Stimulated activated CD4-positive, alpha-beta T cell treated with anti-CD3 and anti-CD28 coated beads, TNF-alpha, amount 100 ng/mL, for 1 hour (primary cell): Measurements from ENCODE around the gene BPGM.
"Not testable (repeated sequence)": the region's sequence is repeated elsewhere in the genome, so short reads cannot be mapped to it uniquely, and the experiment has no call there.

Source experiments
- DNase-seq, 3 donors: peaks; one replicate each; pipeline ENCODE4 v3.0.0-alpha.2; 2020; ENCODE audit warnings: low read depth in 3 of 3, low spot score in 1 of 3

The BPGM gene

DNA sequence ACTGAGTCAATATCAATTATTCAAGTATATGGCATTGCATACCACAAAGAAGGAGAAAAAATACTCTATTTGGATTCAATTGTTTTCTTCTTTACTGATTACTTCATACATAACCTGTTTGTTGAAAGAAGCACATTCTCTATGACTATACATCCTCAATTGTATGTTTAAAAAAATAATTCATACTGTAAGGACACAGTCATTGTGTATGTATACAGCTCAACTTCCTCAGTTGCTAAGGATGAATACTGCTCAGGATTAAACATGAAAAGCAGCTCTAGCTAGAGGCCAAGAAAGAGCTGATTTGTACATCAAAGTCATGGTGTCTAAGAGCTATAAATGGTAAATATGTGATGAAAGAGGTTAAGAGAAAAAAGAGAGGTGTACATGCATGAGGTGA, 15.8 kb upstream of the BPGM start:
- DNase-seq = no peak

DNA sequence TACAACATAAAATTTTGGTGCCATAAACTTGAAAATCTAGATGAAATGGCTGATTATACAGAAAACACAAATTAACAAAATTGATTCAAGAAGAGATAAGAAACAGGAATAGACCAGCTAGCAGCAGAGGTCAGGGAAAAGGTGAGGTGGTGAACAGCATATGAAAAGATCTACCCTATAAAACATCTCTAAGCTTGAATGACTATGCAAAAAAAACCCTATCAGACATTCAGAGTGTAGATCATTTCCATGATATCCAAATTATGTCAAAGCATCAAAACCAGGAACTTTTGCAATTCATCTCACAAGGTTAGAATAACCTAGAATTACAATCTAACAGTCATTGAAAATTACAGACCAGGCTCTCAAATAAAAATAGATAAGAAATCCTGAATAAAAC, 14.6 kb upstream of the BPGM start:
- no peak for DNase-seq

DNA sequence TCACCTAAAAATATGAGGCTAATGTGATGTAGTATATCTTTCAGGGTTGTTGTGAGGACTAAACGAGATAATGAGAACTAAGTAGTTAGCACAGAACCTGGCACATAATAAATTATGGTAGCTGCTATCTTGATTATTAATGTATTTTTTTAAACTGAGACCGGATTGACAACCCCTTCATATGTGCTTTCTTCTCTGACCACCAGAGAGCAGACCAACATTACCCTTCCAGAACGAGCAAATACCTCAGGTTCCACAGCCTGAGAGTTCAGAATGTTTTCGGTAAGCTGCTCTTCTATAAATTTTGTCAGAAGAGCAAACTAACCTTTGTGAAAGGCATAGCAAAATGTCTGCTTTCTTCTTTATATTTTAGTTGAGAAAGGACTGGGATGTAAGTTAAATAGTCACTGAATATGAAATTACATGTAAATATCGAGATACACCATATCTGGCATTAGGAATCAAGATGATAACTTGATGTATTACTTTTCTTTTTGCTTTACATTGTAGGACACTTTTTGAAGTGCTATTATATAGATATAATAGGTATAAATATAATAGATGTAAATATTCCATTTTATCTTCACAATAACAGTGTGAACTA, 13.6 kb upstream of the BPGM start:
- DNase-seq = no peak

DNA sequence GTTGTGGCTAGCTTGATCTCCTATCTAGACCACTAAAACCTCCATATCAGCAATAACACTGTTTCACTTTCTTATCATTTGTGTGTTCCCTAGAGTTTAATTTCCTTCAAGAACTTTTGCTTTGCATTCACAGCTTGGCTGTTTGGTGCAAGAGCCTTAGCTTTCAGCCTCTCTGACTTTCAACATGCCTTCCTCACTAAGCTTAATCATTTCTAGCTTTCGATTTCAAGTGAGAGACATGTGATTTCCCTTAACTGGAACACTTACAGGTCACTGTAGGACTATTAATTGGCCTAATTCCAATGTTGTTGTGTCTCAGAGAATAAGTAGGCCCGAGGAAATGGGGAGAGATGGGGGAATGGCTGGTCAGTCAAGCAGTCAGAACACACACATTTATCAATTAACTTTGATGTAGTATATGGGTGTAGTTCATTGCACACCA, 10.6 kb upstream of the BPGM start:
- DNase-seq = no peak

DNA sequence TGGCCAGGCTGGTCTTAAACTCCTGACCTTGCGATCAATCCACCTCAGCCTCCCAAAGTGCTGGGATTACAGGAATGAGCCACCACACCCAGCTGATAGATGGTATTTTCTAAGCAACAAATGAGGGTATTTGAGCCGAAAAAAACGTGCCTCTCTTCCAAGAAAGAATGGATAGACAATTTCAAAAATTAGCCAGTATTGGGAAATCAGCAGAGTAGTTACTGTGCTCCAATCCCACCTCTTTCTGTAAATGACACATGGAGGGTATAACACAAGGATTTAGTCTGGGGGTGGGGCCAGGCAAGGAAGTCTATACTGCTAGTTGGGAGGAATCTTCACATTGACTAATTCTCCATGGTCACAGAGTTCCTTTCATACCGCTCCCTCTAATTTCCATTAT, 9.2 kb upstream of the BPGM start:
- no peak for DNase-seq

DNA sequence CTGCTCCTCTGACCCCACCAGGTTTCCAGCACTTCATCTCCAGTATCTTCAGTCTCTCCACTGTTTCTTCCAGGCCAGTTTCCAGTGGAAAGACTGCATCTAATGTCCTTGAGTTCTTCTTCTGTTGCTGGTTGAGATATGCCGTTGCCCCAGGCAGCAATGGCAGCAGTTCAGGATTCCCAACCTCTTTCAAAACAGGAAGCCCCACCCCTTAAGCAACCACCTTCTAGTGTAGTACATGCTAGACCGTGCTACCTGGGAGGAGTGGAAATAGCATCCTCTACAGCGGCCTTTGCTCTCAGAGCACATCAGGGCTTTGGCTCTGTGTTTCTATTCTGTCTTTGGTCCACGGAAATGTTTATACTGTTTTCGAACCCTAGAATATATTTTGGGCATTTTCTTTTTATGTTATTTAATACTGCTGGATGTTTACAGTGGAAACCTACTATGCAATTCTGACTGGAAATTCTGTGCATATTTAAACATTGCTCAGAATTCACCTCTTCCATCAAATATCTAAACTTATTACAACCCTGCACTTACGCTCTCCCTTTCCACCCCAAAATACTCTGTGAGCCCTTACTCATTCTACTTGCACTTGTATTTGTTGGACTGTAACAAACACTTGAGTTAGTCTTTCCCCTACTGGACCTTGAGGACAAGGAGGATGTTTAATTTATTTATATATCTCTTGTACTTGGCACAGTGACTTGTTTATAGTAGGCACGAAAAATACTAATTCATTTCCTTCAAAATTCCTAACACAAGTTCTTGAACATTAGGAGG, 8.5 kb upstream of the BPGM start:
- DNase-seq = no peak

DNA sequence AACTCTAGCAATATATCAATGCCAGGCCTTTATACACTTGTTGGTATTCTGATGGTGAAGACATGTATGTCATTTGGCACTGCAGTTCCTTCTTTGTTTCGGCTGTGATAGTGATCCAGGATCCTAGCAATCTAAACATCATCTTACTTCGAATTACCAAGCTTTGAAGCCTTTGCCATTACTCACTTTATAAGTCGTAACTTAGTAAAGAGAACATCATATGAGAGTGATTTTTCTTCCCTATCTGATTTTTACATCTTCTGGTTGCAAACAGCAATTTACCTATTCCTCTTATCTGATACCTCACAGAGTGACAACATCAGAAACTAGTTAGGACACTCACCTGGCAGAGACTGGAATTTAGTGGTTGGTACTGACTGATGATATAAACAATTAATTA, 7.6 kb upstream of the BPGM start:
- DNase-seq = no peak

DNA sequence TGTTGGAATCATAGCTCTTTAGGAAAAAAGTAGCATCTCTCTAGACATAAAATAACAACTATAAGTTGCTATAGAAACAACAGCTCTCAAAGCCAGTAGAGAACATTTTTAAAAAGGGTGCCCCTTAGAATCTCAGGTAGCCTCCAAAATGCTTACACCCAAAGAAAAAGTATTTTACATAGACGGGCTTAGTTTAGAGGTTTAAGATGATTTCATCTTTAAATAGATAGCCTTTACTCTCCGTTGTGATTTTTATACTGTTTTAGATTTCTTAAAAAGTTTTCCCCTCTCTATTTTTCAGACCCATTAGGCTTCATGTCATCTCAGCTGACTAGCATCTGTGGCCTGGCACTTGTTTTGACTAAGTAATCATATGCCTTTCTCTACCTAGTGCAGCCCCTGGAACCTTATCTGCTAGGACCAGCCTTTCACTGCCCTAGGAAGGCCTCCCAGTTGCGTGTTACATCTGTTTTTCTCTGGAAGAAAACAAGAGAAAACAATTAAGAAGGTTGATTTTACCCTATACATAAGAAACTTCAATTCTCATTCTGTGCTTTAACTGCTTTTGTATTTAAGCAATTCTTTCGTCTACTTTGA, 6.9 kb upstream of the BPGM start:
- no peak for DNase-seq

DNA sequence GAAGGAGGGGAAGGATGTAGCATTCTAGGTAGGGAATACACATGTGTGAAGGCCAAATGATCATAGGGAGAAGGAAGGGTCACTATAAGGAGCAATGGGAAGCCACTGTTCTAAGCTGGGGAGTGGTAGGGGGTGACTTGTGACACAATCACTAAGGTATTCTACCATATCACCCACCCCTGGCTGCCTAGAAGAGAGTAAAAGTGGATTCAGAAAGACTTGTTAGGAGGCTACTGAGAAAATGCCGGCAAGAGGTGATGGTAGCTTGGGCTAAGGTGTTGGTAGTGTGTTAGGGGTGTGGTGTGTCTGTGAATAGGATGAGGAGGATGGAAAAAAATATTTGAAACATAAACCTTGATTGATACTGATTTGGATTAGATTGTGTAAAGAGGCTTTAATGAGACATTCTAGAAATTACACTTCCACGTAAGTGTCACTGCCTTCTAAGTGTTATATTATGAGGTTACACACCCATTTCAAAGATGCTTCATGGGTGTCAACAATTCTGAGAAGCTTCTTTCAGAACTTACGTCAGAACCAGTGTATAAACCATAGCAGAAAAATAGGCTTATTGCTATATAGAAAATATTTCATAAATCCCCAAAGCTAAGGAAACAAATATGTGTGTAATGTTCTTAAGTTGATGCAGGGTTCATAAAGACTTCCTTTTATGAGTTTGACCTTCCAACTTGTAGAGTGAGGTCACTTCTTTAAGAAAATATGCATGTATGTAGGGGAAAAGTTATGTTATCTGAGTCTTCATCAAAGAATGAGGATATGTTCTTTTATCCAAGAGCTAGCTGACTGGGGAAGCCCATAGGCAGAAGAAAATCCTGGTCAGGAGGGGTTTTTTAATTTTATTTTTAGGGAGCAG, 5.6 kb upstream of the BPGM start:
- no peak for DNase-seq

DNA sequence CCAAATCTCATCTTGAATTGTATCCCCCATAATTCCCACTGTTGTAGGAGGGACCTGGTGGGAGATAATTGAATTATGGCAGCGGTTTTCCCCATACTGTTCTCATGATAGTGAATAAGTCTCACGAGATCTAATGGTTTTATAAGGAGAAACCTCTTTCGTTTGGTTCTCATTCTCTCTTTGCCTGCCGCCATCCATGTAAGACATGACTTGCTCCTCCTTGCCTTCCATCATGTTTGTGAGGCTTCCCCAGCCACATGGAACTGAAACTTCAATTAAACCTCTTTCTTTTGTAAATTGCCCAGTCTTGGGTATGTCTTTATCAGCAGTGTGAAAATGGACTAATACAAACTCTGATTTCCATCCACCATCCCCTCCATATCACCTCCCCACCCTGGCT, 4.7 kb upstream of the BPGM start:
- not testable (repeated sequence) for DNase-seq

DNA sequence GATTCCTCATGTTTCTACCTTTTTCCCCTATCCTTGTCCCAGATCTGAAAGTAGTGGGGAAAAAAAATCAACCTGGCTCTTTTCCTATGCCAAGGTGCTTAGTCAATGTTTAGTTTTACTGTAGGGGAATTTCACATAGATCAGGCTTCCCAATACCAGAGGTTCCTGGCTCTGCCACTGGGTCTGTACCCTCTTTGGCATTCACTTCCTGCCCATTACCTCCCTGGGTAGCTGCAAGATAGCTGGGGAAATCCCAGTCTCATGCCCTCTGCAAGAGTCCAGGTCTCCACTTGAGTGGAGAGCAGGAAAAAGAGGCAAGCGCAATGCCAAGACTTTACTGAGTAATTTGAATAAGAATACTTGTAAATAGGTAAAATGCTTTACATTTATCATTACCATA, 3.5 kb upstream of the BPGM start:
- DNase-seq = no peak

DNA sequence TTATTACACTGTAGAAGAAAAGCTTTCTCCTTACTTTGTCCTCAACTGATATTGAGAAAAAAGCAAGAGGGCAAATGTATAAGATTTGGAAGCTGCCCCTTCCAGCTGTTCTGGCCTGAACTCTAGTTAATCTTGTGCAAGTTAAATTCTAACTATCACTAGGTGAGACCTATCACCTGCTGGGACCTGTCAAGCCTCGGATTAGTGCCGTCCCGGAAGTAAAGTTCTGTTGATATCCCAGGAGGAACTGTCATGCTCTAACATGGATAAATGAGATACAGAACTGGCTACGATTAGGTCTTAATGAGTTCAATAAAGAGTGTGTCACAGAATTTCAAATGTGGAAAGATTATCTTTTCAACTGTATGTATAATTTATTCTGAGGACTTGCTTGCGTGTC, 1.2 kb upstream of the BPGM start:
- DNase-seq = no peak

DNA sequence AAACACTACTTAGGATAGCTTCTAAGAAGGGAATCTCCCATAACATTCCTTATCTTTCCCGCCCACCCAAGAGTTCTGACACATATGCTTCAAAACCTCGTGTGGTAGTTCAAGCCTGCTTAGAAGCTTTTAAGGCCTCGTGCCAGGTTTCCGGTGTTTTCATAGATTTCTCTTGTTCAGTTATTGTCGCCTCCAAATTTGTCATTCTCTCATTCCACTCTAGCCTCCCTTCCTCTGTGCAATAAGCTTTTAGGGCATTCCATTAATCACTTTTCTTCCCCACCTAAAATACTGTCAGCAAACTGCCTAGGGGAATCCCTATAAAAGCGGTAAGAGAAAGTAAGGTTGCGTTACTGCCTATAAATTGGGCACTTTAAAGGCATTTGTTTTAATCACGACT, 718 bp upstream of the BPGM start:
- DNase-seq = no peak

DNA sequence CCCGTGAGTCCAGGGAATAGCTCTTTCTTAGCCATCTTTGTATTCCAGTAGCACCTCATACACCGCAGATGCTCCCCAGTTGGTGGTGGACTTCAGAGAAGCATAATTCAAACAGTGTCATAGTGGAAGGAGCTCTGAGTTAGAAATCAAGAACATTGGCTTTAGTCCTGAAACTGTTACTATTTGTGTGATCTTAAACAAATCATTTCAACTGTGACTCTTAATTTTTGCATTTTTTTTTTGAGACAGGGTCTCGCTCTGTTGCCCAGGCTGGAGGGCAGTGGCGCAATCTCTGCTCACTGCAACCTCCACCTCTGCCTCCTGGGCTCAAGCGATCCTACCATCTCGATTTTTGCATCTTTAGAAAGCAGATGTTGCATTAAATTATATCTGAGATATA, 1.8 kb downstream of the BPGM start:
- no peak for DNase-seq

DNA sequence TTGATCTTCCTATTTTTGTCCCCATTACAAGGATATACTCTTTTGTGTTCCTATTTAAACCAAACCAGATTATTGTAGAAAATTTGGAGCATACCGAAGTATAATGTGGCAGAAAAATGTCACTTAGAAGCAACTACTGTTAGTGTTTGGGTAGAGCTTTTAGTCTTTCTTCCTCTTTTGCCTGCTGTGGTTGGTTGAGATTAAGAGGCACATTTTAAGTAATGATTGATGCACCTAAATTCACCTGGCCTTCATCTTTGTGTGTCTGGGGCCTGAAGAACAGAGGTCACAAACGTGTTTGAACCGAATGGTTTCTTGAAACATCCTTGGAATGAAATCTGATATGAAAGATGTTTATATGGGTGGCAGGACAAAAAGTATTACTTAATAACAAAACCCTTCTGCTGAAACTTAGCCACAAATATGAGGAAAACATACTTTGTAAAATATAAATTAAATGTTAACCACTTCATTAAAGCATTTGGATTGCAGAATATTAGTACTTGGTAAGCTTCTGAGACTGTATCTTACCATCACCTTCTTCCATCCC, 2.6 kb downstream of the BPGM start:
- no peak for DNase-seq

DNA sequence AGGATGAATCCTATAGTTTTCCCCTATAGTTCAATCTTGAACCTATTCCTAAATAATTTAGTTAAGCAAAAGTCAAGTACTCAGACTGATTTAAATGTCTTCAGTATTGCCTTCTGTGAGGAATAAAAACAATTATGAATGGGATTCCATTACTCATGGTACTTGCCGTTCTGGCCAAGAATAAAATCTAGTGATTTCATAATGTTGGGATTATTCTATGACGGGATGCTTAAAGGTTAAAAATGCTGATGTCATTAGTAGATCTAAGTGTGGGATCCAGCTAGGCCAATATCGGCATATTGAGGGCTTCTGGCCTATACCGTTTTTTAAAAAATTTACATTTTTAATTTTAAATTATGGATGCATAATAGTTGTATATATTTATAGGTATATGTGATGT, 5.3 kb downstream of the BPGM start:
- DNase-seq = no peak

DNA sequence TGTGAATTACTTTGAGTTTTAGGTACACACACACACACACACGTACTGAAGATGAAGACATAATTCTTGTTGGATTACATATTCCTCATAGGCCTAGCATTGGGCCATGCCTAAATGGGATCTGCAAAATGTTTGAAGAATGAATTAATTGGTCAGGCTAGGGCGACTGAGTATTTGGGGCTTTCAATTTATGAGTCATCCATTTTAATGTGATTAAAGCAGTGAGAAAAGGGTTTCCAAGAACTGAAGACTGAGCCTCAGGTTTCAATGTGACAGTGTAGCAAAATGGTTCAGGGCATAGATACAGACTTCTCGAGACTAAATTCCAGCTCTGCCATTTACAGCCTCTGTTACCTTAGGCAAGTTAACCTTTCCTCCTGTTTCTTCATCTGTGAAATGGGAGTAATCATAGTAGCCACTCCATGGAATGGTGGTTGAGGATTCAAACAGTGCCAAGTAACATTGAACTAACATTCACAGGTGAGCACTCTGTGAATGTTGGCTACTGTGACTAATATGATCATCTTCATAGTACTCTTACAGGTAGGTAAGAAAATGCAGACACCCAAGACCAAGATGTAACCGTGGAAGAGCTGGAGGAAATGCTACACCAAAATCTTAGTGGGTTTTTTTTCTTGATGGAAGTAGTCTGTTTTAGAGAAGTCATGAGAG, 7.6 kb downstream of the BPGM start:
- DNase-seq = no peak

DNA sequence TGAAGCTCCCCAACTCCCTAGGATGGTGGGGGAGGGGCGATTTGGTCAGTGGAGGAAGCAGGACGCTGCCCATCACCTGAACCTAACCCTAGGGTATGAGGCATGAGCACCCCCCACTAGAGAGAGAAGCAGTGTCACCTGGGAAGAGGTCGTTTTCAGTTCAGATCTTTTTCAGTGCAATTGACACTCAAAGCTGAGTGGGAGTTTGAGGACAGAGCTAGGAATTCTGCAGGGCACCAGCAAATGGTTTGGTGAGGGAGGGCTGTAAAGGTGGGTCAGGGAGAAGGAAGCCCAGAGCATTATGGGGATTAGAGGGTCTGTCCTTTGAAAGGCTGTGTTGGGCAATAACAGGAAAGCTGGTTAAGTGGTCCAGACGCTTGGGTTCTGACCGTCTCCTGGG, 10.9 kb downstream of the BPGM start:
- no peak for DNase-seq

DNA sequence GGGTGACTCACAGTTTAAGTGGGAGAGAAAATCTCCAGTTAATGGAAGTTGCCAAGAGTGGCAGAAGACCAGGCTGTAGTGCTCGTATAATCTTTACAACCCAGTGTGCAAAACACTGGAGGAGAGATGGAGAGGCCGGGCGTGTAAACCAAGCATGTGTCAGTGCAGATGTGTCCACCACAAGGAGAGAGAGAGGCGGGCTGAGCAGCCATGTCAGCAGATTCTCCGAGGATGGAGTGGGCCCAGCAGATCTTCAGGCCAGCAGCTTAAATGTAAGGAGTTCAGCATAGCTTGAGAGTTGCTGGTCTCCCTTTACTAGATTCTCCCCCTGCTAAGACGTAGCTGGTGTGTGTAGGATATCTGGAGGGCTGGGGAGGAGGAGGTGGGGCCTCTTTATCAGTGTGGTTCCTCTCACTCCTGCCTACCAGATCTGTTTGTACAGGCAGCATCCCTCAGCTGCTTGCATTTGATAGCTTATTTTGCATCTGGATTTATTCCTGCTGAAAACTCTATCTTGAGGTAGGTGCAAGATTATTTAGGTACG, 13.7 kb downstream of the BPGM start:
- no peak for DNase-seq

DNA sequence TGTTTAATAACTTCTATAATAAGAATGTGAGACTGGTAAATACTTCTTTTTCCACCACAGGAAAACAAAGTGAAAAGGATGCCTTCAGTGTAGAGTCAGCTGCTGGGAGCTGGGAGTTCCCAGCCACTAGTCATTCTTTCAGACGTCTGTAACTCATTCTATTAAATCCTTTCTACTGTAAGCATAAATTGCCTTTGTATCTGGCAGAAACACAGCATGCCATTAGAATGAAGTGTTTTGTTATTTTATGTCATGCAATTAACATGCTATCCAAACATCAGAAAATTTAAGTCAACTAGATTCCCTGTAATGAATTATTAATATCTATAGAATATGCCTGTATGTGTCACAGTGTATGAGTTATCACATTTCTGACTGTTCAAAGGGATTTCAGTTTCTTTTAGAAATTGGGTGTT, 14.3 kb downstream of the BPGM start:
- no peak for DNase-seq
